ENCODE data around the gene ASNS.

The ASNS gene

GRCh38 chr7:97842772-97843345 is 29.3 kb downstream of the ASNS start:
- no peak for DNase-seq (ENCODE audit: low read depth)

DNA sequence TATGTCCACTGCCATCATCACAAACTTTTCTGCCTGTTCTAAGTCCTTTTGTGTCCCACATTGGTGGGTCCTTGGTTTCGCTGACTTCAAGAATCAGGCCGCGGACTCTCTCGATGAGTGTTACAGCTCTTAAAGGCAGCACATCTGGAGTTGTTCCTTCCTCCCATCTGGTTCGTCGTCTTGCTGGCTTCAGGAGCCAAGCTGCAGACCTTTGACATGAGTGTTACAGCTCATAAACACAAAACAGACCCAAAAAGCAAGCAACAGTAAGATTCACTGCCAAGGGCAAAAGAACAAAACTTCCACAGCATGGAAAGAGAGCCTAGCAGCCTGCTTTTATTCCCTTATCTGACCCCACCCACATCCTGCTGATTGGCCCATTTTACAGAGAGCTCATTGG is 30.2 kb downstream of the ASNS start:
- no peak for DNase-seq (ENCODE audit: low read depth)

- peak; percentile 8 for DNase-seq (ENCODE audit: low read depth)
Measured at GRCh38 chr7:97835296-97836138, 36.7 kb downstream of the ASNS start.

- DNase-seq (ENCODE audit: low read depth) = no peak
Measured at GRCh38 chr7:97819161-97819560, 53.0 kb downstream of the ASNS start.

DNA sequence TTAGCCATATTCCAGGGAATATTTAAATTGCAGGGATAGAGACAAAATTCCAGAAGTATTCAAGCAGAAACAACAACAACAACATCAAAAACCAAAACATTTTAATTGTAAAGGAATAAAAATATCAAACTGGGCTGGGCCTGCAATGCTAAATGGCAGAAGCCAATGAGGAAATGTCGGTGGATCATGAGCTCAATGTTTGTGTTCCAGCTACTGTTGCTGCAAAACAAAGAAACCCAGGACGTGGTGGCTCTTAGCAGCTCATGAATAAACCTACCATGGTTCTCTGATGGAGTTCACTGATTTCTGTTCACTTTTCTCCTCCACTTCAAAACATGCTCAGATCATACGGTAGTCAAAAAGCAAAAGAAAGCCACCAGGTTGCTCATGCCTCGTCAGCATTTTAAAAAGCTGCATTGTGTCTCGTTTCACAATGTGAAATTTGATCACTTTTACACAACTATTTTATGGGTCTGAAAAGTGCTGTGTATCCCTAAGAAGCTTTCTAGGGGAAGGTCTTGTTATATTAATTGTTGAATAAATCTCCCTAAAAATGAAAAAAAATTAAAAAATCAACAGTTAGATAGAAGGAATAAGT is 54.0 kb downstream of the ASNS start:
- no peak for DNase-seq (ENCODE audit: low read depth)

Measured in GM04503 (cell line).